Aorta (tissue), 5 donors: Measurements from ENCODE around the gene SCN1B. TPM values are rescaled to one million over a fixed set of nuclear protein-coding genes. Genes with fewer than 3 reads are reported as not detected.

Experiments
- ATAC-seq: fragments of 200-7000 bp; cut with Tn5 transposase; one replicate; pipeline ENCODE4 v1.9.1; 2022; ENCODE audit warnings: moderate library complexity; ENCODE audit not compliant: low FRiP score
- DNase-seq, 2 donors: peaks; one replicate each; pipeline ENCODE4 v3.0.0-alpha.2; 2020
- H3K27ac ChIP-seq, 2 donors: one replicate each; pipeline ENCODE4 v1.5.1; 2013; ENCODE audit warnings: low read length in 2 of 2, mild to moderate bottlenecking in 2 of 2, moderate library complexity in 2 of 2, control low read depth in 1 of 2, inconsistent platforms in 1 of 2, low read depth in 1 of 2
- H3K27me3 ChIP-seq, 2 donors: one replicate each; pipeline ENCODE4 v1.6.1; 2013; ENCODE audit warnings: control low read depth in 1 of 2, low read length in 1 of 2, mild to moderate bottlenecking in 1 of 2, moderate library complexity in 1 of 2; ENCODE audit not compliant: insufficient read depth in 2 of 2, control insufficient read depth in 1 of 2
- H3K36me3 ChIP-seq, 2 donors: one replicate each; pipeline ENCODE4 v1.6.1; 2013; ENCODE audit warnings: control low read depth in 1 of 2, low read length in 1 of 2, mild to moderate bottlenecking in 1 of 2; ENCODE audit not compliant: insufficient read depth in 2 of 2, control insufficient read depth in 1 of 2
- H3K4me1 ChIP-seq, 2 donors: one replicate each; pipeline ENCODE4 v1.6.1; 2013; ENCODE audit warnings: low read length in 2 of 2, control low read depth in 1 of 2, mild to moderate bottlenecking in 1 of 2, moderate library complexity in 1 of 2; ENCODE audit not compliant: insufficient read depth in 2 of 2, control insufficient read depth in 1 of 2
- H3K4me3 ChIP-seq, 2 donors: one replicate each; pipeline ENCODE4 v1.5.1; 2013; ENCODE audit warnings: low read length in 2 of 2, control low read depth in 1 of 2, mild to moderate bottlenecking in 1 of 2
- H3K9me3 ChIP-seq: one replicate; pipeline ENCODE4 v1.6.1; 2013; ENCODE audit warnings: mild to moderate bottlenecking, low read length; ENCODE audit not compliant: control insufficient read depth
- WGBS, 2 donors: extraction: QIAGEN DNeasy Blood & Tissue Kit; methylation state at CpG; one replicate each; pipeline ENCODE4 v1.1.7; 2013; 5-methylcytosine and 5-hydroxymethylcytosine counted together
- intact Hi-C, 2 donors: fragments of 100-400 bp; cut with DNase I; formaldehyde crosslinking; loops; one replicate each; pipeline versions ENCODE4 v1.14.2 to v1.15.0; 2022
- polyA plus RNA-seq, 2 donors: library from polyadenylated mRNA; stranded (reverse); fragments of 200-250 nt; gene quantifications; one replicate each; pipeline ENCODE4 v1.2.3, GENCODE V29; 2013
- total RNA-seq, 2 donors: library from RNA; stranded (reverse); fragmentation: NEBNext Ultra II Directional; extraction: Animal tissue kit (Norgen Biotek cat#: 25700); gene quantifications; one replicate each; pipeline ENCODE4 v1.2.1, GENCODE V29; 2021
- donor health status: healthy with polysubstance abuse.
- donor health status: Bipolar disorder and iron deficiency.
- donor health status: DM: no; HTN: no; CAD: no.
- donor health status: DM: no; HTN: no; CAD: no.
- donor health status: DM: yes; HTN: yes; CAD: no.

SCN1B gene
- total and polyA plus RNA-seq, 4 donors = 9.9 to 21.4 (median 13.6) TPM

GRCh38 chr19:35068941-35069634 is 38.8 kb downstream of the SCN1B start:
- no peaks in the 10 kb centered on the region for H3K4me1 ChIP-seq
- intact Hi-C loops = loop anchor here (5.0 to 10.0 kb wide), 3 partner anchors 68 to 426 kb away; partner anchors contain the start of genes FXYD1 (in 1 of the 2), FXYD7 (in 1 of the 2), KRTDAP (in 1 of the 2) and LGI4 (in 1 of the 2)
- no peak overlapping the region for H3K4me3 ChIP-seq
- ATAC-seq = no peak
- no peaks in the 10 kb centered on the region for H3K27me3 ChIP-seq
- H3K9me3 ChIP-seq = peaks cover 3% of the 10 kb centered on the region
- DNase-seq = no peak
- no peak overlapping the region for H3K27ac ChIP-seq
- no peaks in the 10 kb centered on the region for H3K36me3 ChIP-seq
- WGBS, 2 donors = 71 to 77% methylated on average over 10 of the region's 10 CpGs

- H3K27me3 ChIP-seq = no peaks in the 10 kb centered on the region
- 53 to 55% methylated on average over 1 of the region's 1 CpG for WGBS, 2 donors
- H3K36me3 ChIP-seq = no peaks in the 10 kb centered on the region
- ATAC-seq (no peak), DNase-seq (no peak)
- H3K4me1 ChIP-seq = no peaks in the 10 kb centered on the region
- intact Hi-C loops = loop anchor here (5.0 to 10.0 kb wide), 3 partner anchors 68 to 425 kb away; partner anchors contain the start of genes FXYD1 (in 1 of the 2), FXYD7 (in 1 of the 2), KRTDAP (in 1 of the 2) and LGI4 (in 1 of the 2)
- H3K9me3 ChIP-seq = peaks cover 3% of the 10 kb centered on the region
- no peak overlapping the region for H3K27ac ChIP-seq
- H3K4me3 ChIP-seq = no peak overlapping the region
These were observed 39.4 kb downstream of the SCN1B start for GRCh38 chr19:35069696-35070095.

GRCh38 chr19:35070471-35070870 is 40.2 kb downstream of the SCN1B start:
- DNase-seq (no peak), ATAC-seq (no peak)
- Histone ChIP-seq H3K27ac (no peak overlapping the region), H3K27me3 (no peaks in the 10 kb centered on the region), H3K4me1 (no peaks in the 10 kb centered on the region), H3K36me3 (no peaks in the 10 kb centered on the region), H3K4me3 (no peak overlapping the region), H3K9me3 (peaks cover 3% of the 10 kb centered on the region)
- WGBS, 2 donors = 92 to 97% methylated on average over 3 of the region's 3 CpGs
- intact Hi-C loops = no loop called here

- Histone ChIP-seq H3K36me3 (no peaks in the 10 kb centered on the region), H3K27ac (no peak overlapping the region), H3K4me3 (no peak overlapping the region), H3K4me1 (no peaks in the 10 kb centered on the region), H3K9me3 (peaks cover 3% of the 10 kb centered on the region), H3K27me3 (no peaks in the 10 kb centered on the region)
- WGBS, 2 donors = 72 to 76% methylated on average over 10 of the region's 10 CpGs
- intact Hi-C loops = no loop called here
- ATAC-seq (no peak), DNase-seq (no peak)
These were observed 43.2 kb downstream of the SCN1B start for GRCh38 chr19:35073516-35073915.

- H3K27ac ChIP-seq = no peak overlapping the region
- DNase-seq (no peak), ATAC-seq (no peak)
- H3K27me3 ChIP-seq = no peaks in the 10 kb centered on the region
- 84 to 89% methylated on average over 8 of the region's 8 CpGs for WGBS, 2 donors
- H3K36me3 ChIP-seq = no peaks in the 10 kb centered on the region
- peaks cover 3% of the 10 kb centered on the region for H3K9me3 ChIP-seq
- no peak overlapping the region for H3K4me3 ChIP-seq
- intact Hi-C loops = no loop called here
- no peaks in the 10 kb centered on the region for H3K4me1 ChIP-seq
These were observed 43.7 kb downstream of the SCN1B start for GRCh38 chr19:35073941-35074340.

- WGBS, 2 donors = 84 to 85% methylated on average over 21 of the region's 21 CpGs
- Histone ChIP-seq H3K27ac (no peak overlapping the region), H3K4me3 (no peak overlapping the region), H3K9me3 (peaks cover 3% of the 10 kb centered on the region), H3K4me1 (no peaks in the 10 kb centered on the region), H3K27me3 (no peaks in the 10 kb centered on the region), H3K36me3 (no peaks in the 10 kb centered on the region)
- no peak for ATAC-seq
- DNase-seq = no peak
- intact Hi-C loops = no loop called here
These were observed 44.3 kb downstream of the SCN1B start for GRCh38 chr19:35074426-35075201.

- Histone ChIP-seq H3K4me3 (no peak overlapping the region), H3K27me3 (no peaks in the 10 kb centered on the region), H3K27ac (no peak overlapping the region), H3K4me1 (no peaks in the 10 kb centered on the region), H3K36me3 (no peaks in the 10 kb centered on the region), H3K9me3 (peaks cover 2% of the 10 kb centered on the region)
- intact Hi-C loops = no loop called here
- DNase-seq (no peak), ATAC-seq (no peak)
- WGBS, 2 donors = 91 to 93% methylated on average over 20 to 21 of the region's 21 CpGs
These were observed 45.1 kb downstream of the SCN1B start for GRCh38 chr19:35075202-35076025.

GRCh38 chr19:35076026-35076370 is 45.7 kb downstream of the SCN1B start:
- Histone ChIP-seq H3K36me3 (no peaks in the 10 kb centered on the region), H3K27me3 (no peaks in the 10 kb centered on the region), H3K4me3 (no peak overlapping the region), H3K27ac (no peak overlapping the region), H3K9me3 (no peaks in the 10 kb centered on the region), H3K4me1 (no peaks in the 10 kb centered on the region)
- intact Hi-C loops = no loop called here
- DNase-seq (no peak), ATAC-seq (no peak)
- WGBS, 2 donors = 81 to 85% methylated on average over 6 of the region's 6 CpGs
